Adrenal gland (tissue), 5 donors: ENCODE results near the gene CACNA1C.

ENCODE experiments used
- POLR2A ChIP-seq, 2 donors: fragments of 450-650 bp; IDR thresholded peaks; one replicate each; pipeline ENCODE4 v1.6.1; 2017; ENCODE audit warnings: antibody characterized with exemption in 2 of 2, mild to moderate bottlenecking in 2 of 2, moderate library complexity in 1 of 2
- TF ChIP-seq, protein P1 (sequence below), 6 experiments: fragments of 450-650 bp in 4 of 6; fragments of 200-600 bp in 2 of 6; sonication (generic) in 1 of 6; IDR thresholded peaks; 1 replicate in 5 of 6; 2 replicates in 1 of 6; pipeline versions ENCODE4 v1.5.1 to v1.8.0; 2016 to 2021; ENCODE audit warnings: antibody characterized with exemption in 6 of 6, mild to moderate bottlenecking in 2 of 6, moderate library complexity in 1 of 6
- donor health status: DM: no; HTN: no; CAD: no.

DNA sequence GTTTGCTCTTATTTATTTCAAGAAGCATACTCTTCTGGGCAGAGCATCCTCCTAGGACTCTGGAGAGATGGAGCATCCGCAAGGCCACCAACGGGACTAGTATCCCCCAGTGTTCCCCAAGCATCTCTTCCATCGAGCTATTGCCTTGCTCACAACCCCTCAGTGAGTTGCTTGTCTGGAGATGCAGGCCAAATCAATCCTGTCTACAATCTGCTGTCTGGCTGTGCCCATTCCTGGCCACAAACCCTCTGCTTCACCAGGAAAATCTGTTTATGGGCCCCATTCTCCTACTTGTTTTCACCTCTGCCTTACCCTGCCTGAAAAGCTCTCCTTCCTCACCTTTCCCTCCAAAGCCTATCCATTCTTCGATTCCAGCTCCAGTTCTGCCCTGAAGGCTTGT lies 219.2 kb downstream of the CACNA1C start:
- TF ChIP-seq, protein P1, sequence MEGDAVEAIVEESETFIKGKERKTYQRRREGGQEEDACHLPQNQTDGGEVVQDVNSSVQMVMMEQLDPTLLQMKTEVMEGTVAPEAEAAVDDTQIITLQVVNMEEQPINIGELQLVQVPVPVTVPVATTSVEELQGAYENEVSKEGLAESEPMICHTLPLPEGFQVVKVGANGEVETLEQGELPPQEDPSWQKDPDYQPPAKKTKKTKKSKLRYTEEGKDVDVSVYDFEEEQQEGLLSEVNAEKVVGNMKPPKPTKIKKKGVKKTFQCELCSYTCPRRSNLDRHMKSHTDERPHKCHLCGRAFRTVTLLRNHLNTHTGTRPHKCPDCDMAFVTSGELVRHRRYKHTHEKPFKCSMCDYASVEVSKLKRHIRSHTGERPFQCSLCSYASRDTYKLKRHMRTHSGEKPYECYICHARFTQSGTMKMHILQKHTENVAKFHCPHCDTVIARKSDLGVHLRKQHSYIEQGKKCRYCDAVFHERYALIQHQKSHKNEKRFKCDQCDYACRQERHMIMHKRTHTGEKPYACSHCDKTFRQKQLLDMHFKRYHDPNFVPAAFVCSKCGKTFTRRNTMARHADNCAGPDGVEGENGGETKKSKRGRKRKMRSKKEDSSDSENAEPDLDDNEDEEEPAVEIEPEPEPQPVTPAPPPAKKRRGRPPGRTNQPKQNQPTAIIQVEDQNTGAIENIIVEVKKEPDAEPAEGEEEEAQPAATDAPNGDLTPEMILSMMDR (IDR thresholded peaks at IDR 0.05) = no peak
- TF ChIP-seq POLR2A (IDR thresholded peaks at IDR 0.05) = no peak
